PC-9 (cell line): ENCODE data around the gene GPR68.

ENCODE experiments used
- EZH2 ChIP-seq: fragments of 200-600 bp; sonication (generic); IDR thresholded peaks from 2 replicates; pipeline ENCODE4 v1.8.0; 2017; ENCODE audit warnings: antibody characterized with exemption, low read depth
- TF ChIP-seq, protein P1 (sequence below): fragments of 200-600 bp; sonication (generic); conservative IDR thresholded peaks from 2 replicates; pipeline ENCODE4 v1.6.1; 2017; ENCODE audit warnings: mixed run types, antibody characterized with exemption, mild to moderate bottlenecking, moderate library complexity

GRCh38 chr14:91272341-91273272, 28.1 kb upstream of the GPR68 start:
- TF ChIP-seq, protein P1, sequence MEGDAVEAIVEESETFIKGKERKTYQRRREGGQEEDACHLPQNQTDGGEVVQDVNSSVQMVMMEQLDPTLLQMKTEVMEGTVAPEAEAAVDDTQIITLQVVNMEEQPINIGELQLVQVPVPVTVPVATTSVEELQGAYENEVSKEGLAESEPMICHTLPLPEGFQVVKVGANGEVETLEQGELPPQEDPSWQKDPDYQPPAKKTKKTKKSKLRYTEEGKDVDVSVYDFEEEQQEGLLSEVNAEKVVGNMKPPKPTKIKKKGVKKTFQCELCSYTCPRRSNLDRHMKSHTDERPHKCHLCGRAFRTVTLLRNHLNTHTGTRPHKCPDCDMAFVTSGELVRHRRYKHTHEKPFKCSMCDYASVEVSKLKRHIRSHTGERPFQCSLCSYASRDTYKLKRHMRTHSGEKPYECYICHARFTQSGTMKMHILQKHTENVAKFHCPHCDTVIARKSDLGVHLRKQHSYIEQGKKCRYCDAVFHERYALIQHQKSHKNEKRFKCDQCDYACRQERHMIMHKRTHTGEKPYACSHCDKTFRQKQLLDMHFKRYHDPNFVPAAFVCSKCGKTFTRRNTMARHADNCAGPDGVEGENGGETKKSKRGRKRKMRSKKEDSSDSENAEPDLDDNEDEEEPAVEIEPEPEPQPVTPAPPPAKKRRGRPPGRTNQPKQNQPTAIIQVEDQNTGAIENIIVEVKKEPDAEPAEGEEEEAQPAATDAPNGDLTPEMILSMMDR = no peak
- TF ChIP-seq EZH2 = no peak
